Activated T-cell treated with anti-CD3 and anti-CD28 coated beads, Interleukin-2, amount 50 U/mL, for 48 hours (primary cell): Measurements from ENCODE around the gene CLEC2D.
"Not testable (repeated sequence)": the region's sequence is repeated elsewhere in the genome, so short reads cannot be mapped to it uniquely, and the experiment has no call there.

ENCODE experiments used
- DNase-seq, 2 experiments: peaks; one replicate each; pipeline ENCODE4 v3.0.0-alpha.2; 2020

Gene CLEC2D

GRCh38 chr12:9660046-9660445 is 9.5 kb upstream of the CLEC2D start:
- DNase-seq: no peak

DNA sequence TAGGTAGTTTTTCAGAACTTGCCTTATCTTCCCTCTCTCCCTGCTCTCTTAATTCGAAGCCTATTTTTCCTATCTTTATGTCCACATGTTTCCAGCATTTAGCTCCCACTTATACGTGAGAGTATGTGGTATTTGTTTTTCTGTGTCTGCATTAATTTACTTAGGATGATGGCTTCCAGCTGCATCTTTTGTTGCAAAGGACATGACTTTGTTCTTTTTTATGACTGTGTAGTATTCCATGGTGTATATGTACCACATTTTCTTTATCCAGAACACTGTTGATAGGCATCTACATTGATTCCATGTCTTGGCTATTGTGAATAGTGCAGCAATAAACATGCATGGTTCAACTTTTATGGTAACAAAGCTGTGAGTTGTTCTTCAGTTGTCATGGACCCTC is 7.8 kb upstream of the CLEC2D start:
- DNase-seq: no peak

GRCh38 chr12:9662488-9662887 is 7.0 kb upstream of the CLEC2D start:
- no peak for DNase-seq

- DNase-seq: peak in 1 of 2 experiments; percentile 30
These were observed 1.9 kb upstream of the CLEC2D start for GRCh38 chr12:9667403-9668160.

DNA sequence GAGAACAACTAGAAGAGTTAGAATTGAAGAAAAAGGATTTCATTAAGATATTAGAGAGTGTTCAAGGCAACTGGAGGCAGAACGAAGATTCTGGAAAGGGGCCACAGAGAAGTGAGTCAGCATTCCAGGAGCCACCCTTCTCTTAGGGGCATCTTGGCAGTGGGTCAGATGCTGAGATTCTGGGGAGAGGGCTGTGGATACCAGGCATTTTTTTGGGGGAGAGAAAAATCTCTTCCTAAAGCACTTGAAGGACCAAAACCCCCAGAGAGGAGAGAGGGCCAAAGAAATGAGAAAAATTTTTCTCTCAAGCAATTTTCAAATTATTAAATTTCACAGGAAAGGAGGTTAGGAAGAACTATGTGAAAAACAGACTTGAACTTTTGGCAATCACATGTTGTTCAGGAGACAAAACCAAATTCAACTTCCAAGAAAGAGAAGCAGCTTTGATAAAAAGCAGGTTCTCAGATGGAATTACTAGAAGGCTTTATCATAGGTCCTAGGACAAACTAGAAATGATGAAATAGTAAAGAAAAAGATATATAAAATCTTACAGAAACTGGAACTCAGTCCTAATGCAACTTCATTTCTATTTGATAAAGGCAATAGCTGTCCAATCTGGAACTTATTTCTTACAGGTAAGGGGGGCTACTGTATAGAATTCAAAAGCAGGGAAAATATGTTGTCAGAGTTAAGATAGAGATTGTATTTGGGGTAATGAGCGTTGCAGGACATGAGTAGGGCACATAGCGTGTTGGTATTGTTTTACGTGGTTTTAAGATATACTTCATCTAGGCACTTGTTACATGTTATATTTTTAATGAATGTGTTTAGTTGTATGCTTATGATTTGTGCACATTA is 1.1 kb upstream of the CLEC2D start:
- no peak for DNase-seq

GRCh38 chr12:9669019-9669326 is 540 bp upstream of the CLEC2D start:
- no peak for DNase-seq

GRCh38 chr12:9672340-9672739 is 2.8 kb downstream of the CLEC2D start:
- DNase-seq: not testable (repeated sequence)

DNA sequence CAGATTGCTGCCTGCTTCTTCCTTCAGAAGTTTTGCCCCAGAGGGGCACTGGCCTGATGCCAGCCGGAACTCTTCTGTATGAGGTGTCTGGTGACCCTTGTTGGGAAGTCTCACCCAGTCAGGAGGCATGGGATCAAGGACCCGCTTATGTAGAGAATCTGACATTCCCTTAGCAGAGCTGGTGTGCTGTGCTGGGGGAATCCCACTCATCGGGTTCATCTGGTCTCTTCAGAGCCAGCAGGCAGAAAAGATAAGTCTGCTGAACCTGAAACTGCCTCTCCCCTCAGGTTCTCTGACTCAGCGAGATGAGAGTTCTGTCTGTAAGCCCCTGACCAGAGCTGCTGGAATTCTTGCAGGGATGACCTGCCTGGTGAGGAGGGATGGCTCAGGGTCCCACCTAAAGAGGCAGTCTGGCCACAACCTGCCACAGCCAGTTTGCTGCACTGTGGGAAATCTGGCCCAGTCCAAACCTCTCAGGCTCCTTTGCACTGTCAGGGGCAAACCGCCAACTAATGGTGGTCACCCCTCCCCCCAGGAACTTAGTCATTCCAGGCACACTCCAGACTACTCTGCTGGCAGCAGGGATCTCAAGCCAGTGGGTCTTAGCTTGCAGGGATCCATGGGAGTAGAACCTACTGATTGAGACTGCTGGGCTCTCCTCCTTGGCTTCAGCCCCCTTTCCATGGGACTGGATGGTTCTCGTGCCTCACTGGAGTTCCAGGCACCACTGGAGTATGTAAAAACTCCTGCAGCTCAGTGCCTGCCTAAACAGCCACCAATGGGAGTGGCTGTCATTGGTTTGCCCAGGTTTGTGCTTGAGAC is 4.1 kb downstream of the CLEC2D start:
- peak; percentile 85 to 86 for DNase-seq

DNA sequence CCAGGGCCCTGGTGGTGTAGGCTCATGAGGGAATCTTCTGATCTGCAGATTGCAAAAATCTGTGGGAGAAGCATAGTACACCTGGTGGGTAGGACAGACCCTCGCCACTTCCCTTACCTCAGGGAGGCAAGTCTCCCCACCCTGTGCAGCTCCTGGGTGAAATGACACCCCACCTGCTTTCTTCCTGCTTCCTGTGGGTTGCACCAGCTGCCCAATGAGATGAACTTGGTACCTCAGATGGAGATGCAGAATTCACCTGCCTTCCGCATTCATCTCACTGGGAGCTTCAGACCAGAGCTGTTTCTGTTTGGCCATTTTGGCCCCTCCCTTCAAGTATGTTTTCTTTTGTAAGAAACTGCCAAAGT is 4.7 kb downstream of the CLEC2D start:
- peak in 1 of 2 experiments; percentile 64 for DNase-seq

DNA sequence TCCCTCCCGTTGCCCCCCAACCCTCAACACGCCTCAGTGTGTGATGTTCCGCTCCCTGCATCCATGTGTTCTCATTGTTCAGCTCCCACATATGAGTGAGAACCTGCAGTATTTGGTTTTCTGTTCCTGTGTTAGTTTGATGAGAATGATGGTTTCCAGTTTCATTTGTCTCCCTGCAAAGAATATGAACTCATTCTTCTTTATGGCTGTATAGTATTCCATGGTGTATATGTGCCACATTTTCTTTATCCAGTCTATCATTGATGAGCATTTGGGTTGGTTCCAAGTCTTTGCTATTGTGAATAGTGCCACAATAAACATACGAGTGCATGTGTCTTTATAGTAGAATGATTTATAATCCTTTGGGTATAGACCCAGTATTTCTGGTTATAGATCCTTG is 13.0 kb downstream of the CLEC2D start:
- not testable (repeated sequence) for DNase-seq

- not testable (repeated sequence) for DNase-seq
These were observed 13.4 kb downstream of the CLEC2D start for GRCh38 chr12:9682949-9683348.

GRCh38 chr12:9685366-9685765 is 15.9 kb downstream of the CLEC2D start:
- DNase-seq: peak in 1 of 2 experiments; percentile 23

DNA sequence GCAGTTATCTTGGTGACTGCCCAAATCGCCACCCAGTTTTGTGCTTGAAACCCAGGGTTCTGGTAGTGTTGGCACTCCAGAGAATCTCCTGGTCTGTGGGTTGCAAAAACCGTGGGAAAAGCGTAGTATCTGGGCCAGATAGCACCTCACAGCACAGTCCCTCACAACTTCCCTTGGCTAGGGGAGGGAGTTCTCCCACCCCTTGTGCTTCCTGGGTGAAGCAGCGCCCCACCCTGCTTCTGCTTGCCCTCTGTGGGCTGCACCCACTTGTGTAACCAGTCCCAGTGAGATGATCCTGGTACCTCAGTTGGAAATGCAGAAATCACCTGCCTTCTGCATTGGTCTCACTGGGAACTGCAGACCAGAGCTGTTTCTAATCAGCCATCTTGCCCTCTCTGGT is 16.4 kb downstream of the CLEC2D start:
- DNase-seq: no peak

DNA sequence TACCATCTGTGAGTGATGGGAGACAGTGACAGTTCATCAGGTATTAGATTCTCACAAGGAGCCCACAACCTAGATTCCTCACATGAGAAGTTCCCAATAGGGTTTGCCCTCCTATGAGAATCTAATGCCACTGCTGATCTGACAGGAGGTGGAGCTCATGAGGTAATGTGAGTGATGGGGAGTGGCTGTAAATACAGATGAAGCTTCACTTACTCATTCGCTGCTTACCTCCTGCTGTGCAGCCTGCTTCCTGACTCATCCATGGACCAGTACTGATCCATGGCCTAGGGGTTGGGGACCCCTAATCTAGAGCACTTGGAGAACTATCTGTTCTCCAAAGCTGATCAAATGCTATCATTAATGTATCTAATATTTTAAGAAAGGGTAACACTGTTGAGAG is 17.7 kb downstream of the CLEC2D start:
- peak in 1 of 2 experiments; percentile 39 for DNase-seq

DNA sequence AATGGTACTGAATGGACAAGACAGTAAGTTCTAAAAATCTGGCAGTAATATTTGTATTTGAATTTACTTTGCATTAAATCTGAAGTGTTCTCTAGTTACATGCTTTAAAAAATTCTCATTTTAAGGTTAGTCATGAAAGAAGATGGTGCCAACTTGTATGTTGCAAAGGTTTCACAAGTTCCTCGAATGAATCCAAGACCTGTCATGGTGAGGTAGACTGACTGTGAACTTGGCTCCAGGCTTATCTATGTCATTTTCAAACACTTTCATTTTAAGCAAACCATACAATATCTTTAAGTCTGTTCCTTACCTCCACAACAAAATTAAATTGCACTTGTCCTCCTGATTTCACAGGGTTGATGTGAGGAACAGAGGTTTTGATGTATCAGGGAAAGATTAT is 23.4 kb downstream of the CLEC2D start:
- no peak for DNase-seq

- no peak for DNase-seq
These were observed 24.7 kb downstream of the CLEC2D start for GRCh38 chr12:9694241-9694640.

GRCh38 chr12:9695150-9695549 is 25.6 kb downstream of the CLEC2D start:
- DNase-seq: not testable (repeated sequence)

DNA sequence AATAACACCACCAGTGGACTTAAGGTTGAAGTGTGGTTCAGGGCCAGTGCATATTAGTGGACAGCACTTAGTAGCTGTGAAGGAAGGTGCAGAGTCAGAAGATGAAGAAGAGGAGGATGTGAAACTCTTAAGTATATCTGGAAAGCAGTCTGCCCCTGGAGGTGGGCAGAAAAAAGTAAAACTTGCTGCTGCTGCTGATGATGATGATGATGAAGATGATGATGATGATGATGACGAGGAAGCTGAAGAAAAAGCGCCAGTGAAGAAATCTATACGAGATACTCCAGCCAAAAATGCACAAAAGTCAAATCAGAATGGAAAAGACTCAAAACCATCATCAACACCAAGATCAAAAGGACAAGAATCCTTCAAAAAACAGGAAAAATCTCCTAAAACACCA is 26.1 kb downstream of the CLEC2D start:
- DNase-seq: not testable (repeated sequence)

DNA sequence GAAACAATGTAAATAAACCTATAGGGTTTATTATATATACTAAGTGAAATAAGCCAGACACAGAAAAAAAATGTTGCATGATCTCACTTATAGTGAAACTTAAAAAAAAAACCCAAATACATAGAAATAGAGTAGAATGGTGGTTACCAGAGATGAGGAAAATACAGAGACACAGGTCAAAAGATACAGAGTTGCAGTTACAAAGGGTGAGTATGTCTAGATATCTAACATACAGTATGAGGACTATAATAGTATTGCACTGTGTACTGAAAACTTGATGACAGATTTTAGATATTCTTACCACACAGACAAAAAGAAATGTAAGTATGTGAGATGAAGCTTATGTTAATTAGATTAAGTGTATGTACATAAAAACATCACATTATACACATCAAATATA is 28.1 kb downstream of the CLEC2D start:
- DNase-seq: no peak

DNA sequence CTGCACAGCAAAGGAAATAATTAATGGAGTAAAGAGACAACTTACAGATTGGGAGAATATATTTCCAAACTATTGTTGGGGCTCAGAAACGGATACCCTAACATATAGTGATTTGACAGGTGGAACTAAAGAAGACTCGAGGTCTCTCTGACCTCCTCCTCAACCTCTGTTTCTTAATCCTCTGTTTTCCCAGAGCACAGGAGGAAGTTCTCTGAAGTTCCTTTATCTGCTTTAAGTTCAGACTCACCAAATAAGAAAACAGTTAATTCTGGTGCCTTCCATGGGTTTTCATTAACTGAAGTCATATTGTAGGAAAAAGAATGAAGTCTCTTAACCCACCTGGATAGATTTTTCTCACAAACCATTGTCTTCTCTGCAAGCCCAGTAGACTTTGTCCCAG is 29.2 kb downstream of the CLEC2D start:
- DNase-seq: no peak

DNA sequence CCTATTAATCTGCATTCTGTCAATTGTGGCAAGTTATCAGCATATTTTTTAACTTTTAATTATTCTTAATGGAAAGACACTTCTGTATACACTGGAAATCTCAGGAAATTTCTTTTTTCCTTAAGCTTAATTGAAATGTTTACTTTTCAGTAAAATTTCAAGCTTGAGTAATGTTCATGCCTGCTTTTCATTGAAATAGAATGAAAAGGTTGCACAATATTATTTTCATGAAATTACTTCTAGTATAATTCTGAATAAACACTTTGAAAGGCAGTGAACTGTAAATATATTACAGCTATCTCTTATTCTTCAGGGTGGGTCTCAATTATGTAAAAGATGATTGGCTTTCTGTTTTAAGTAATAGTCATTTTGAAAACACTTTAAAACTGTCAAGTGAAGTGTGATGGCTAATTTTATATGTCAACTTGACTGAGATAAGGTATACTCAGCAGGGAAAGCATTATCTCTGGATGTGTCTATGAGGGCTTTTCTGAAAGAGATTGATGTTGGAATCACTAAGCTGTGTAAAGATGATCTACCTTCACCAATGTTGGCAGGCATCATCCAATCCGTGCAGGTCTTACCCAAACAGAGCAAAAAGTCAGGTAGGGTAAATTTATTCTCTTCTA is 29.9 kb downstream of the CLEC2D start:
- no peak for DNase-seq

GRCh38 chr12:9699898-9700605 is 30.5 kb downstream of the CLEC2D start:
- DNase-seq: no peak
